Measurements from ENCODE around the gene KBTBD4.

DNA sequence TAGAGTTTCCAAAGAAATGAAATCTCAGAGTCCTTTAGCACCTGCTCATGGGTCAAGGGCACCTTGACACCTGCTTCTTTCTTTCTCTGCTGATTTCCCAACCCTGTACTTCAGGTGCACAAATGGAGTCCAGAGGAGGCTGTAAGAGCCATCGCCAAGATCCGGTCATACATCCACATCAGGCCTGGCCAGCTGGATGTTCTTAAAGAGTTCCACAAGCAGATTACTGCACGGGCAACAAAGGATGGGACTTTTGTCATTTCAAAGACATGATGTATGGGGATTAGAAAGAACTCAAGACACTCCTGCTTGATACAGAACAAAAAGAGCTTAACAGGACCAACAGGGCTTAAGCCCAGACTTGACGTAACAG, 7.4 kb downstream of the KBTBD4 start:
- TF ChIP-seq CTCF (conservative IDR thresholded peaks at IDR 0.05 in 1 of 2, IDR thresholded peaks at IDR 0.05 in 1 of 2; ENCODE audit: low read depth in 1 of 2, low read length in 2 of 2), result no peak
- no peak for TF ChIP-seq EZH2 (IDR thresholded peaks at IDR 0.05; ENCODE audit: low read length, missing control alignments)

Measured in fibroblast of lung (primary cell).